Caco-2 (cell line): ENCODE measurements around the gene CLMP. TPM values are rescaled to one million over a fixed set of nuclear protein-coding genes. Genes with fewer than 3 reads are reported as not detected.

Source experiments
- BruUV-seq: library from RNA; stranded (reverse); fragments of 400-500 nt; replicated peaks from 2 replicates; lab custom pipeline; 2021; lab: Mats Ljungman, UMichigan
- CTCF ChIA-PET: fragments of 300-600 bp; sonication (Branson Sonifier 250); formaldehyde crosslinking; loops from one replicate; lab custom pipeline; 2022; ENCODE audit warnings: antibody characterized with exemption; lab: Charles Lee
- POLR2A ChIA-PET: fragments of 300-600 bp; sonication (Branson Sonifier 250); formaldehyde crosslinking; loops from one replicate; lab custom pipeline; 2022; ENCODE audit warnings: antibody characterized with exemption; lab: Charles Lee
- DNase-seq, 2 experiments: peaks; one replicate each; pipeline versions ENCODE4 v3.0.0 to v3.0.0-alpha.2; 2020 to 2022
- H3K27me3 ChIP-seq: replicated peaks from 2 replicates; pipeline ENCODE4 v1.6.0; 2011; ENCODE audit warnings: low read length; ENCODE audit not compliant: control insufficient read depth, insufficient read depth
- H3K36me3 ChIP-seq: 2 replicates; pipeline ENCODE4 v1.5.1; 2011; ENCODE audit warnings: low read length; ENCODE audit not compliant: control insufficient read depth, insufficient read depth
- H3K4me1 ChIP-seq: fragments of 250-450 bp; sonication (Bioruptor Pico); 2 replicates; pipeline ENCODE4 v1.5.1; 2020; ENCODE audit warnings: mild to moderate bottlenecking
- H3K4me3 ChIP-seq: 2 replicates; pipeline ENCODE4 v1.5.1; 2011; ENCODE audit warnings: low read depth, mild to moderate bottlenecking, control low read depth, low read length
- H3K9me3 ChIP-seq: fragments of 250-450 bp; sonication (Bioruptor Pico); 2 replicates; pipeline ENCODE4 v1.5.1; 2020; ENCODE audit warnings: mild to moderate bottlenecking, moderate library complexity
- H3K27ac Mint-ChIP-seq: one replicate; pipeline ENCODE4 v1.8.0; 2022; ENCODE audit warnings: mixed read lengths; ENCODE audit not compliant: unreplicated experiment
- H3K27me3 Mint-ChIP-seq: one replicate; pipeline ENCODE4 v1.8.0; 2022; ENCODE audit warnings: mixed read lengths; ENCODE audit not compliant: insufficient read depth, unreplicated experiment
- H3K36me3 Mint-ChIP-seq: one replicate; pipeline ENCODE4 v1.8.0; 2022; ENCODE audit warnings: mild to moderate bottlenecking, mixed read lengths; ENCODE audit not compliant: insufficient read depth, unreplicated experiment
- H3K4me1 Mint-ChIP-seq: one replicate; pipeline ENCODE4 v1.8.0; 2022; ENCODE audit warnings: low read depth, mixed read lengths; ENCODE audit not compliant: unreplicated experiment
- H3K4me3 Mint-ChIP-seq: one replicate; pipeline ENCODE4 v1.8.0; 2022; ENCODE audit warnings: mild to moderate bottlenecking, moderate library complexity, mixed read lengths; ENCODE audit not compliant: unreplicated experiment
- H3K9me3 Mint-ChIP-seq: one replicate; pipeline ENCODE4 v1.8.0; 2022; ENCODE audit warnings: mixed read lengths; ENCODE audit not compliant: unreplicated experiment
- CTCF ChIP-seq, 2 experiments: fragments of 200-600 bp in 1 of 2; IDR thresholded peaks; 1 replicate in 1 of 2; 2 replicates in 1 of 2; pipeline versions ENCODE4 v1.5.1 to v1.8.0; 2011 to 2022; ENCODE audit warnings: antibody characterized with exemption in 1 of 2, control low read depth in 1 of 2, inconsistent platforms in 1 of 2, low read depth in 1 of 2, low read length in 1 of 2, mild to moderate bottlenecking in 1 of 2, moderate library complexity in 1 of 2; ENCODE audit not compliant: insufficient read depth in 1 of 2, severe bottlenecking in 1 of 2, unreplicated experiment in 1 of 2
- intact Hi-C: fragments of 100-400 bp; cut with micrococcal nuclease; formaldehyde crosslinking; loops from one replicate; pipeline ENCODE4 v1.10.0; 2022; ENCODE audit not compliant: unreplicated experiment
- total RNA-seq: library from RNA; stranded (reverse); gene quantifications from 2 replicates; pipeline ENCODE4 v1.2.3, GENCODE V29; 2022

The CLMP gene
- total RNA-seq, 1 experiment from 2014 or later: 58.9 TPM

DNA sequence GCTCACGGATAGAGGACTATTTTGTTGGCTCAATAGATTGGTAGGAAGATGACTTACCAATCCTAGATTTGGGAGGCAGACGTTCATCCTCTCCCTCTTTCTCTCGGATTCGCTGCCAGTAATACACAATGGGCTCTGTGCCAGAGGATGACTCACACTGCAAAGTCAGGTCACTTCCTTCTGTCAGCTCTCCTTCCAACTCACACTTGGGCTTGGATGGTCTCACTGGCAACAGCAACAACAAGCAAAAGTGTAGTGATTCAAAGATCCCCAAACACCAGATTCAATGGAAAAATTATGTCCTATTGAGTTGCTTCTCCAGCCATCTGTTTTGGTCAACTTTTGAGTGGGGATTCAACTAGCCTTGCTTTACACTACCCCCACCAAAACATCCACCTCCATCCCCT, 111.4 kb downstream of the CLMP start:
- Mint-ChIP-seq H3K4me3 (no peak overlapping the region), H3K27me3 (no peaks in the 10 kb centered on the region), H3K27ac (no peak overlapping the region), H3K36me3 (peaks cover 26% of the 10 kb centered on the region), H3K9me3 (no peaks in the 10 kb centered on the region), H3K4me1 (peaks cover 10% of the 10 kb centered on the region)
- Histone ChIP-seq H3K27me3 (no peaks in the 10 kb centered on the region), H3K36me3 (no peaks in the 10 kb centered on the region), H3K4me1 (peaks cover 9% of the 10 kb centered on the region; the same call in 1 of the 2 replicates), H3K4me3 (no peak overlapping the region), H3K9me3 (peaks cover 5% of the 10 kb centered on the region)
- CTCF ChIA-PET: no interaction called here
- intact Hi-C loops: no loop called here
- POLR2A ChIA-PET: no interaction called here
- peak in 1 of 2 experiments; percentile 36 for DNase-seq
- BruUV-seq: no TSS peak
- TF ChIP-seq CTCF (IDR thresholded peaks at IDR 0.05; ENCODE audit: insufficient read depth in 1 of 2, low read depth in 1 of 2, low read length in 1 of 2, severe bottlenecking in 1 of 2, unreplicated experiment in 1 of 2): no peak

DNA sequence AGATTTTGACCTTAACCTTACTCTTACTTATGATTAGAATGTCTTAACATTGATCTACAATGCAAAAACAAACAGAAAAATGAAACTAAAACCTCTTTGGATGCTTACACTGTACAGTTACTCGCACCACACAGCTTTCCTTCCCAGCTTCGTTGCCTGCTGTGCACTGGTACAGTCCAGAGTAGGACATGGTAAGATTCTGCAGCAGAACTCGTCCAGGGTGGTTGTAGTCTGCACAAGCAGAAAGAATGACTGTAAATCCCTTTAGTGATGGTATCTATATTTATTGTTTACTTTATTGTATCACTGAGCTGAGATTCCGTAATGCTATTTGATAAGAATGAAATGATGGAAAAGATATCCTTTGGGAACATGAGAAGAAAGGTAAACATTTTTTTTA, 112.1 kb downstream of the CLMP start:
- H3K4me1 ChIP-seq: peaks cover 9% of the 10 kb centered on the region; the same call in 1 of the 2 replicates
- no TSS peak for BruUV-seq
- Mint-ChIP-seq H3K4me1 (peaks cover 10% of the 10 kb centered on the region), H3K27ac (no peak overlapping the region), H3K36me3 (peaks cover 23% of the 10 kb centered on the region), H3K9me3 (no peaks in the 10 kb centered on the region), H3K4me3 (no peak overlapping the region), H3K27me3 (no peaks in the 10 kb centered on the region)
- H3K9me3 ChIP-seq: peaks cover 5% of the 10 kb centered on the region
- ChIA-PET CTCF (interaction anchor here (1.0 kb wide), 1 partner anchor 178 kb away, joined by 3 read pairs; no protein-coding TSS in a partner anchor), POLR2A (no interaction called here)
- no peak overlapping the region for H3K4me3 ChIP-seq
- H3K36me3 ChIP-seq: no peaks in the 10 kb centered on the region
- TF ChIP-seq CTCF (IDR thresholded peaks at IDR 0.05; ENCODE audit: insufficient read depth in 1 of 2, low read depth in 1 of 2, low read length in 1 of 2, severe bottlenecking in 1 of 2, unreplicated experiment in 1 of 2): no peak
- intact Hi-C loops: no loop called here
- H3K27me3 ChIP-seq: no peaks in the 10 kb centered on the region
- peak in 1 of 2 experiments; percentile 12 for DNase-seq

- Mint-ChIP-seq H3K27ac (no peak overlapping the region), H3K4me1 (peaks cover 10% of the 10 kb centered on the region)
- no peaks in the 10 kb centered on the region for H3K36me3 ChIP-seq
Observed at GRCh38 chr11:123080015-123080414, 115.0 kb downstream of the CLMP start.

More at GRCh38 chr11:123080015-123080414, 115.0 kb downstream of the CLMP start:
- no TSS peak for BruUV-seq
- intact Hi-C loops: no loop called here
- H3K36me3 Mint-ChIP-seq: peaks cover 21% of the 10 kb centered on the region
- Histone ChIP-seq H3K27me3 (no peaks in the 10 kb centered on the region; the same call in 1 of the 2 replicates), H3K4me3 (no peak overlapping the region), H3K9me3 (peaks cover 5% of the 10 kb centered on the region), H3K4me1 (peaks cover 9% of the 10 kb centered on the region; the same call in 1 of the 2 replicates)
- H3K27me3 Mint-ChIP-seq: no peaks in the 10 kb centered on the region
- peak in 1 of 2 experiments; percentile 3 for DNase-seq
- POLR2A ChIA-PET: no interaction called here
- CTCF ChIA-PET: no interaction called here
- H3K9me3 Mint-ChIP-seq: no peaks in the 10 kb centered on the region
- TF ChIP-seq CTCF (IDR thresholded peaks at IDR 0.05; ENCODE audit: insufficient read depth in 1 of 2, low read depth in 1 of 2, low read length in 1 of 2, severe bottlenecking in 1 of 2, unreplicated experiment in 1 of 2): no peak
- H3K4me3 Mint-ChIP-seq: no peak overlapping the region
